ENCODE measurements around the gene APOA1. TPM values are rescaled to one million over a fixed set of nuclear protein-coding genes. Genes with fewer than 3 reads are reported as not detected.

Gene APOA1
- total RNA-seq, 4 donors from 2014 or later = 0.50 to 1.4 TPM; not detected in 2

GRCh38 chr11:116873381-116873780 lies 36.0 kb upstream of the APOA1 start:
- peaks cover 40 to 85% (median 54%) of the 10 kb centered on the region in 4 donors for H3K36me3 ChIP-seq
- TF ChIP-seq, protein P1, sequence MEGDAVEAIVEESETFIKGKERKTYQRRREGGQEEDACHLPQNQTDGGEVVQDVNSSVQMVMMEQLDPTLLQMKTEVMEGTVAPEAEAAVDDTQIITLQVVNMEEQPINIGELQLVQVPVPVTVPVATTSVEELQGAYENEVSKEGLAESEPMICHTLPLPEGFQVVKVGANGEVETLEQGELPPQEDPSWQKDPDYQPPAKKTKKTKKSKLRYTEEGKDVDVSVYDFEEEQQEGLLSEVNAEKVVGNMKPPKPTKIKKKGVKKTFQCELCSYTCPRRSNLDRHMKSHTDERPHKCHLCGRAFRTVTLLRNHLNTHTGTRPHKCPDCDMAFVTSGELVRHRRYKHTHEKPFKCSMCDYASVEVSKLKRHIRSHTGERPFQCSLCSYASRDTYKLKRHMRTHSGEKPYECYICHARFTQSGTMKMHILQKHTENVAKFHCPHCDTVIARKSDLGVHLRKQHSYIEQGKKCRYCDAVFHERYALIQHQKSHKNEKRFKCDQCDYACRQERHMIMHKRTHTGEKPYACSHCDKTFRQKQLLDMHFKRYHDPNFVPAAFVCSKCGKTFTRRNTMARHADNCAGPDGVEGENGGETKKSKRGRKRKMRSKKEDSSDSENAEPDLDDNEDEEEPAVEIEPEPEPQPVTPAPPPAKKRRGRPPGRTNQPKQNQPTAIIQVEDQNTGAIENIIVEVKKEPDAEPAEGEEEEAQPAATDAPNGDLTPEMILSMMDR (IDR thresholded peaks at IDR 0.05) = no peak
- TF ChIP-seq POLR2A (IDR thresholded peaks at IDR 0.05; ENCODE audit: low read depth) (no peak), EP300 (IDR thresholded peaks at IDR 0.05) (no peak), POLR2AphosphoS5 (IDR thresholded peaks at IDR 0.05) (no peak)
- DNase-seq (ENCODE audit: extremely low spot score) = no peak
- H3K4me1 ChIP-seq = peaks cover 0 to 39% (median 3%) of the 10 kb centered on the region in 4 donors
- H3K27me3 ChIP-seq = no peaks in the 10 kb centered on the region
- WGBS = 95% methylated on average over 11 of the region's 11 CpGs
- no peak overlapping the region for H3K4me3 ChIP-seq
- no peaks in the 10 kb centered on the region for H3K9me3 ChIP-seq
- intact Hi-C loops (cut with DNase I) = no loop called here
- H3K27ac ChIP-seq (replicated peaks in 1 of 4) = no peak overlapping the region

- Histone ChIP-seq H3K9me3 (no peaks in the 10 kb centered on the region), H3K27ac (replicated peaks in 1 of 4) (no peak overlapping the region), H3K36me3 (peaks cover 53 to 100% (median 75%) of the 10 kb centered on the region in 4 donors)
Measured at GRCh38 chr11:116871248-116871647, 33.8 kb upstream of the APOA1 start.

GRCh38 chr11:116870054-116870453 lies 32.6 kb upstream of the APOA1 start:
- intact Hi-C loops (cut with DNase I) = no loop called here
- DNase-seq (ENCODE audit: extremely low spot score) = no peak
- WGBS = 78% methylated on average over 3 of the region's 3 CpGs
- Histone ChIP-seq H3K36me3 (peaks cover 53 to 100% (median 77%) of the 10 kb centered on the region in 4 donors), H3K9me3 (no peaks in the 10 kb centered on the region), H3K4me1 (peaks cover 0 to 45% (median 3%) of the 10 kb centered on the region in 4 donors), H3K4me3 (no peak overlapping the region), H3K27me3 (no peaks in the 10 kb centered on the region), H3K27ac (replicated peaks in 1 of 4) (no peak overlapping the region)
- no peak for TF ChIP-seq POLR2A (IDR thresholded peaks at IDR 0.05; ENCODE audit: low read depth)

More at GRCh38 chr11:116871248-116871647, 33.8 kb upstream of the APOA1 start:
- no peak for DNase-seq (ENCODE audit: extremely low spot score)
- TF ChIP-seq, protein P1 (IDR thresholded peaks at IDR 0.05) = no peak
- no peak overlapping the region for H3K4me3 ChIP-seq
- intact Hi-C loops (cut with DNase I) = no loop called here
- 51% methylated on average over 3 of the region's 3 CpGs for WGBS
- peaks cover 0 to 42% (median 3%) of the 10 kb centered on the region in 4 donors for H3K4me1 ChIP-seq
- no peaks in the 10 kb centered on the region for H3K27me3 ChIP-seq

GRCh38 chr11:116869610-116870009 lies 32.2 kb upstream of the APOA1 start:
- H3K4me1 ChIP-seq = peaks cover 0 to 43% (median 3%) of the 10 kb centered on the region in 4 donors
- H3K4me3 ChIP-seq = no peak overlapping the region
- DNase-seq (ENCODE audit: extremely low spot score) = no peak
- H3K27me3 ChIP-seq = no peaks in the 10 kb centered on the region
- peaks cover 53 to 100% (median 79%) of the 10 kb centered on the region in 4 donors for H3K36me3 ChIP-seq
- H3K9me3 ChIP-seq = no peaks in the 10 kb centered on the region
- TF ChIP-seq POLR2A (IDR thresholded peaks at IDR 0.05; ENCODE audit: low read depth) (no peak), EP300 (IDR thresholded peaks at IDR 0.05) (no peak), POLR2AphosphoS5 (IDR thresholded peaks at IDR 0.05) (no peak)
- intact Hi-C loops (cut with DNase I) = no loop called here
- WGBS = 80% methylated on average over 4 of the region's 4 CpGs
- H3K27ac ChIP-seq (replicated peaks in 1 of 4) = no peak overlapping the region

DNA sequence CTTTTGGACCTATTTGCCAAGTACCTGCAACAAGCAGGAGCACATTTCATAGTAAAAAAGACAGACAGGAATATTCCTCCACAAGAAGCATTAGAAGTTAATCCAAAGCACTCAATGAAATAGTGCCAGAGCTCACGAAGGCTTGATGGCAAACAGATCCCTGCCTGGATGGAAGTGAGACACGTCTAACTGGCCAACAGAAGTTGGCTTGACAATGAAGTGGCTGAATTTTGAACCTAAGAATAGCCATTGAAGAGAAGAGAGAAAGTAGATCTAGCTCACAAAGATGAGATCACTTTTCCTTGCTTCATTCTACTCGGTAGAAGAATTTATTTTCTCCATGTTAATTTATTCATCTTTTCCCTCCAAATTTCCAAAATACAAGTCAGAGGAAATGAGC lies 30.6 kb upstream of the APOA1 start:
- H3K27ac ChIP-seq (replicated peaks in 1 of 4) = no peak overlapping the region
- 42% methylated on average over 3 of the region's 3 CpGs for WGBS
- intact Hi-C loops (cut with DNase I) = no loop called here
- no peak for DNase-seq (ENCODE audit: extremely low spot score)
- no peak overlapping the region for H3K4me3 ChIP-seq
- H3K27me3 ChIP-seq = no peaks in the 10 kb centered on the region
- H3K9me3 ChIP-seq = no peaks in the 10 kb centered on the region
- TF ChIP-seq EP300 (IDR thresholded peaks at IDR 0.05) = no peak
- H3K4me1 ChIP-seq = peaks cover 0 to 33% (median 3%) of the 10 kb centered on the region in 4 donors
- peaks cover 51 to 100% (median 83%) of the 10 kb centered on the region in 4 donors for H3K36me3 ChIP-seq

DNA sequence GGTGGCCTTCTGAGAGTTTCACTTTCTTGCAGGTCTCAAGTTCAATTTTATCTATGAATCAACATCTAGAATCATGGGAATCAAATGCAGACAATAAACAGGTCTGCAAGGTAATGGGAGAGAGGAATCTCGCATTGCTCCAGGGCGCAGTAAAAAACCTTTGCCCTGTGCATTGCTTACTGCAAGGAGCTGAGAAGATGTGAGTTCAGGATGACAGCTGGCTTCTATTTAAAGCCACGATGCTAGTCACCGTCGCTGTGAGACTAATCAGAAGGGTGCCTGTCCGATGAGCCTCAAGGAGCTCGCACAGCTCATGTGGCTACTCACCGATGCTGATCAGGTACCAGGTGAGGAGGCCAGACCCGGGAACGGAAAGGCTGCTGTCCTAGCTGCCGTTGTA lies 30.2 kb upstream of the APOA1 start:
- Histone ChIP-seq H3K4me1 (peaks cover 0 to 29% (median 3%) of the 10 kb centered on the region in 4 donors), H3K27ac (replicated peaks in 1 of 4) (no peak overlapping the region), H3K4me3 (no peak overlapping the region), H3K27me3 (no peaks in the 10 kb centered on the region), H3K9me3 (no peaks in the 10 kb centered on the region), H3K36me3 (peaks cover 46 to 100% (median 83%) of the 10 kb centered on the region in 4 donors)
- no peak for DNase-seq (ENCODE audit: extremely low spot score)
- no peak for TF ChIP-seq POLR2A (IDR thresholded peaks at IDR 0.05; ENCODE audit: low read depth)
- TF ChIP-seq EP300 (IDR thresholded peaks at IDR 0.05) = no peak
- TF ChIP-seq, protein P1 (IDR thresholded peaks at IDR 0.05) = no peak
- no peak for TF ChIP-seq POLR2AphosphoS5 (IDR thresholded peaks at IDR 0.05)
- WGBS = 90% methylated on average over 11 of the region's 11 CpGs
- intact Hi-C loops (cut with DNase I) = no loop called here

All from esophagus muscularis mucosa (tissue), 4 donors.